ENCODE measurements around the gene FLRT2.

Gene FLRT2

DNA sequence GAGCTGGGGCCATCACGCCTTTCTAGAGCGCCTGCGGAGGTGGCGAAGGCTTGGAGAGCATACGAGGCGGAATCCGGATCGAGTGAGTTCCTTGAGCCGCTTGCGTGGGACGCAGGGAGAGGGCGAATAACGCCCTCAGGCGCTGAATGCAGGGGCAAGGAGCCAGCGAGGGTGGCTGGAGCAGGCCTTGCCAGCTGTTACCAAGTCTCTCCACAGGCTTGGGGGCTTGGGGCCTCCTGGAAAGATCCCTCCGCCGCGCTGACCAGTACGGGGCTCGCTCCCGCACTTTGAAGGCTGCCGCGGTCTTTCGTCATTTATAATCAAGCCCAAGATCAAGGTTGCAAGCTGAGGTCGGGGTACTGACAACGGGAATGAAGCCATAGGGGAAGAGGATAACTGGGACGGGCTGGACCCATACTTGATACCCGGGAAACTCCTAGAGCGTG lies 1.2 kb downstream of the FLRT2 start:
- peak; percentile 47 for DNase-seq (ENCODE audit: low spot score)

GRCh38 chr14:85531587-85532373 lies 1.8 kb downstream of the FLRT2 start:
- peak; percentile 45 for DNase-seq (ENCODE audit: low spot score)

DNA sequence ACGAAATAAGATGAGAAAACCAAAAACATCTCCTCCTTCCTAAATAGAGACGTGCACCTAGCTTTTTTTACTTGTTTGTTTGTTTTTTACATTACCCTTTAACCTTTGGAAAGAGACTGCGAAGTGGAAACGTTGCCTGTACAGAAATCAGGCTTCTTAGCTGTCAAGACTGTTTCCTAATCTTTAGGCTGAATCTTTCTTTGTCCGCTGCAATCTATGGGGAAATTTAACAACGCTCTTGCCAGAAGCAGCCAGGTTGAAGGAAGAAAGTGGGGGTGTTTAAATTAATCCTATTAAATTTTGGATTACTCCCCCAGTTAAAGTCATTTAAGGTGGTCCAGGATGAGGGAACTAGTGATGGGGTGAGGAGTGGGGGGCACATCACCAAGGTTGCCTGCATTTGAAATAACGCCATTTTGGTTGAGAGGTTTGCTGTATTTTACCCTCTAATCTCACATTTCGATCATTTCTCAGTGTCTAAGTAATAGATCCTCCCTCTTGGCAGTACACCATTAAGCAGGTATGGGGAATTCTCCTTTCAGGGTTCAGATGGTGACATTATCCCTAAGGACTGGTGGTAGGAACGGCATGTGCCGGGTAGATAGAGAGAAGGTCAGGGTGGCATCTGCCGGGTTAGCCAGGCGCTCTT lies 2.6 kb downstream of the FLRT2 start:
- DNase-seq (ENCODE audit: low spot score), result peak; percentile 7

- DNase-seq (ENCODE audit: low spot score), result peak; percentile 47
Observed at GRCh38 chr14:85533023-85533860, 3.3 kb downstream of the FLRT2 start.

GRCh38 chr14:85533861-85534291 lies 3.9 kb downstream of the FLRT2 start:
- peak; percentile 29 for DNase-seq (ENCODE audit: low spot score)

DNA sequence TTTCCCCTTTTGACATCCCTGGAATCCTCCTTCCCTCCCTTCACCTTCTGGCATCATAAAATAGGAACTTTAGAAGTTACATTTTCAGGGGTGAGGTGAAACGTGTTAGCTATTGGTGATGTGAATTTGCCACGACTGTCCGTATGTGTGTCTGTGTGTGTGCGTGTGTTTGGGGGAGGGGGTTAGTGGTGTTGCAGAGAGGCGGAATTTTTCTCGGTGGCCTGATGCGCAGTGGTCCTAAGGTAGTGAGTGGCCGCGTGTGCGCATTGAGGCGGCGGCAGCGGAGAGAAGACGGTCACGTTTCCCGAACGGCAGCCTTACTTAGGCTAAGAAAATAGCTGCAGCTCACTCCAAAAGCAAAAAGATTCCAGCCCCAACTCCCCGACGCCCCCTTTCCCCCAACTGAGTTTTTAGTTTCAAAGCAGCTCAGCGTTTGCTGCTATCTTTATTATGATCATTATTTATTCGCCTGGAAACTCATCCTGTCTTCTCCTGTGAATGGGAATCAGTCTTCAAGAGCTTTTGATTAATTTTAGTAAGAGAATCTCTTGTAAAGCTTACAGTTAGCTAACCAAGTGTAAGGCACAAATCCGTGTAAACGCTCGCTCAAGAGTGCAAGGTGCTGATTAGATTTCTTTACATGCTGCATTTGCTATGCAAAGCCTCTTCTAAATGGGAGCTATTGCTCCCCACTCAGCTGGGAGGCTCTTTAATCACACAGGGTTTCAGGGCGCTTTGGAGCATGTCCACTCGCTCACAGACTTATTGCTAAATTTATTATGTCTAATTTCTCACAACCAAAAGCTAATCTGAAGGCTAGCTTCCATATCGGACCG lies 4.7 kb downstream of the FLRT2 start:
- DNase-seq (ENCODE audit: low spot score), result peak; percentile 5

GRCh38 chr14:85535321-85535720 lies 5.4 kb downstream of the FLRT2 start:
- DNase-seq (ENCODE audit: low spot score), result no peak

DNA sequence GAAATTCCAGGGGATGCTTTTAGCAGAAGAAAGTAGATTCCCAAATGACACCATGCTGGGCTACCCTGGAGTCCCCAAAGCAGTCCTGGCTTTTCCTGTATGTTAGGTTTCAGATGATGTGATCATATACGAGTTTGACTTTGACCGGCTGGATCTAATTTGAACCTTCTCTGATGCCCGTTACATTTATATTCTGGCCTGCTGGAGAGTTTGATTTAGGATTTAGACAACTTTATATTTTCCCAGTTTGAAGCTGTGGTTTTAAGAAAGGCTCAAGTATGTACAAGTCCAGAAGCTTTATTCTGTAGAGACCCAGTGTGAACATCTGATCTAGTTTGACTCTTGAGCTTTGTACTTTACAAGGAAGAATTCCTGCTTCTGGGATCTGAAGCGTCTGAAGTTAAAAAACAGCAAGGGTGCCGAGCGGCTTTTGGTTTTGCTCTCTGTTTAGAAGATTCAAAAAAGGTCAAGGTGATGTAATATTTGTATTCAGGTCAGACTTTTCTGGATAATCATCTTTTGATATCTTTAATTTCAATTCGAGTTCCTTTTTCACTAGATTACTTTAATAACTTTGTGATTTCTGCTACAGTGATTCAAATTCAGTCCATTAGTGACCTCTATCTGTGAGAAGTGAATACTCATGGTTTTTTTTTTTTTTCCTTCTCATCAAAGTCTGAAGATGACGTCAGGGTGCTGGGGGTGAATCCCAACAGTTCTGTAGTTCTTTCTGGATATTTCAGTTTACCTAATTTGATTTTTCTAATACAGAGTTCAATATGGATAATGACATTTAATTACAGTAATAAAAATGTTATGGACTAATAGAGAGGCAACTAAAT lies 6.3 kb downstream of the FLRT2 start:
- DNase-seq (ENCODE audit: low spot score), result peak; percentile 42

DNA sequence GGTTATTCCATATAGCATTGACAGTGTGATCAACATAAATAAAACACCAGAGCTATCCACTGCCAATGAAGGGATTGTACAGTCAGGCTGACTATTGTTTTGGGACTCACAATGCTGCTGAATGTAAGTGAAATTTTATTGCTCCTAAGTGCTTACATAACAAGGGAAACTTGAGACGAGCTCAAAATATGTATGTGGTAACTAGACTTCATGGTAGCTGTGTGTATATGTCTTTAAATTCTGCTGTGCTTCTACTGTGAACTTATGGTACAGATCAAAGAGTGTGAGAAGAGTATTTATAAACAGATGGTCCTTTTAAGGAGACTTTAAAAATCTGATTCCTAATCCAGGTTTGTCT lies 6.9 kb downstream of the FLRT2 start:
- no peak for DNase-seq (ENCODE audit: low spot score)

GRCh38 chr14:85537526-85537925 lies 7.6 kb downstream of the FLRT2 start:
- no peak for DNase-seq (ENCODE audit: low spot score)

GRCh38 chr14:85538636-85539035 lies 8.7 kb downstream of the FLRT2 start:
- DNase-seq (ENCODE audit: low spot score), result no peak

DNA sequence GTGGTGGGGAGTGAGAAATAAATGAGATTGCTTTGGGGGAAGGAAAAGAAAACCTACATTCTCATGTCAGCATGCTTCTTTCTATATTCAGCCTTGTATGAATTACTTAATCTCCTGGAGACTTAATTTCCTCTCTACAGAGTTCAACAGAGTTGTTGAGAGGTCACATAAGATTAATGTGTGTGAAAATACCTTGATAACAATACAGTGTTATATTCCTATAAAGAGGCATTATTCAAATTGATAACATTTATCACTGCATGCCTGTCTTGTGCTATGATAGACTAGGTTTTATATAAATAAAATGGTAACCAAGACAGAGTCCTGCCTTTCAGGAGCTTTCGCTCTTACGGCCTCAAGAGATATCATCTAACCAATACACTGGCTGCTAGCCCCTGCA lies 9.6 kb downstream of the FLRT2 start:
- DNase-seq (ENCODE audit: low spot score), result no peak

DNA sequence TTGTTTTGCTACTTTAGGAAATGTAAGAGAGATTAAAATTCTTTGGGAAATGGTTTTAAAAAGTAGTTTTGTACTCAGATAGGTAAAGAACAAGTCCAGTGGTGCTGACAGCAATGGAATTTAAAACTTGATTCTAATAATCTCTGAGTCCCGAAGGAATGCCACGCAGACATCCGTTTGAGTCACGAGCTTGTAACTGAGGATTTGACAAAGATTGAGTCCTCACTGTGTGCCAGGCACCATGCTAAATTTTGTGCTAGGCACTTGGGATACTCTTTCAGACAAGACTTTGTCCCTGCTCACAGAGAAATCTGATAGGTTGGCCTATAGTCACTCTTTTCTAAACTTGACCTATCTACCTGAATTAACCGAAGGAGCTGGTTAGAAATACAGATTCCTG lies 12.7 kb downstream of the FLRT2 start:
- no peak for DNase-seq (ENCODE audit: low spot score)

DNA sequence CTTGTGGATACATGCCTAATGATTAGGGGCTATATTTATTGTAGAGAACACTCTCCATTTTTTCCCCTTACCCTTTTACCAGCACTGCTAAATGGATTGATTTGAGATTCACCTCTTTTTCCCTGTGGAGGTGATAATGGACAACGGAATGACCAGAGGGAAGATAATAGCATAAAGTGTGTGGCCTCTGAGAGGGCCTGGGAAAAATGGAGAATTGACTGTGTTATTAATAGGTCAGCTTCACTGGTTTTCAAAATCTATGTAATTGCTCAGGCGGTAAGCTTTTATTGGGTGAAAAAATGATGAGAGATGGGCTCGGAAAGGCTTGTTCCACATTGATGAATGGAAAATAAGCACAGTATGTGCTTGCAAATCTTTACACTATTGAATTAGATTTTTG lies 15.8 kb downstream of the FLRT2 start:
- no peak for DNase-seq (ENCODE audit: low spot score)

DNA sequence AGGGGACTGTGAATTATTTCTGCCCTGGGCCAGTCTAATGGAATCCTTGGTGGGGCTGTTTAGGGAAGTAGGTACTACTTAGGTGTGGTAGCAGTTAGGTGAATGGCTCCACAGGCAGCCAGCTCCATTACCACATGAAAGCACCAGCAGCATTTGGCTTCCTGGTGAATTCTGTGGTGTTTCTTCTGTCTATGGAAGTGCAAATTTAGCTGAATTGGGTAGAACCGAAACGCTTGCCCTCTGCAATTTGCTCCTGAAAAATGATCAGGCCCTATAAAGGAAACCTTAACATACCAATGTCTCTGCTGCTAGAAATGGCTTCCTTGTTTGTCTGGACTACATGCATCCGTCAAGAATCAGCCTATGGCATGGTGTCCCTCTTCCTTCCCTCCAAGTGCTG lies 16.4 kb downstream of the FLRT2 start:
- DNase-seq (ENCODE audit: low spot score), result no peak

- no peak for DNase-seq (ENCODE audit: low spot score)
Observed at GRCh38 chr14:85549697-85550096, 19.8 kb downstream of the FLRT2 start.

GRCh38 chr14:85554106-85554505 lies 24.2 kb downstream of the FLRT2 start:
- DNase-seq (ENCODE audit: low spot score), result no peak

- no peak for DNase-seq (ENCODE audit: low spot score)
Observed at GRCh38 chr14:85556267-85556666, 26.3 kb downstream of the FLRT2 start.

- no peak for DNase-seq (ENCODE audit: low spot score)
Observed at GRCh38 chr14:85558505-85558904, 28.6 kb downstream of the FLRT2 start.

DNA sequence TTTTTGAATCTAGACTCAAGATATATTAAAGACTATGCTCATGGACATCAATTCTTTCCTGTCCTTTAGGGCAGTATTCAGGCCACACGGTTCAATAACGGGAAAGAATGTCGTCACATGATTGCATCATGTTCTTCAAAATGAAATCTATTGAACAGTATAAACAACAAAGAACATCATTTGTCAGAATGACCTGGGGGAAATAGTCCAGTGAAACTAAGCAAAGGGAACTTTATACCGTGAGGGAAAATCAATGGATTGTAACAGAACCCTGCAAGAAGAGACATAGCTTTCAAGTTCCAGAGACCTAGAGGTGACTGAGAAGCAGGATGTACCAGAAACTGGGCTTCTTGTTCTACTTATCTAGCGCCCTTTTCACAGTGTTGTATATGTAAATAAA lies 32.7 kb downstream of the FLRT2 start:
- no peak for DNase-seq (ENCODE audit: low spot score)
